Osteocyte (in vitro differentiated cells): ENCODE data around the gene HUNK. TPM values are rescaled to one million over a fixed set of nuclear protein-coding genes. Genes with fewer than 3 reads are reported as not detected.

Source experiments
- DNase-seq: peaks from one replicate; pipeline ENCODE4 v3.0.0; 2021; ENCODE audit warnings: mixed read lengths; ENCODE audit not compliant: unreplicated experiment; ENCODE audit errors: extremely low spot score
- H3K27ac Mint-ChIP-seq: one replicate; pipeline ENCODE4 v1.8.0; 2021; ENCODE audit warnings: mild to moderate bottlenecking, mixed read lengths; ENCODE audit not compliant: unreplicated experiment
- H3K27me3 Mint-ChIP-seq: one replicate; pipeline ENCODE4 v1.8.0; 2021; ENCODE audit warnings: mixed read lengths; ENCODE audit not compliant: unreplicated experiment
- H3K36me3 Mint-ChIP-seq: one replicate; pipeline ENCODE4 v1.8.0; 2021; ENCODE audit warnings: mixed read lengths; ENCODE audit not compliant: unreplicated experiment
- H3K4me1 Mint-ChIP-seq: one replicate; pipeline ENCODE4 v1.8.0; 2021; ENCODE audit warnings: mixed read lengths; ENCODE audit not compliant: unreplicated experiment
- H3K4me3 Mint-ChIP-seq: one replicate; pipeline ENCODE4 v1.8.0; 2021; ENCODE audit warnings: mild to moderate bottlenecking, moderate library complexity, mixed read lengths; ENCODE audit not compliant: unreplicated experiment
- H3K9me3 Mint-ChIP-seq: one replicate; pipeline ENCODE4 v1.8.0; 2021; ENCODE audit warnings: mixed read lengths; ENCODE audit not compliant: unreplicated experiment
- total RNA-seq: library from RNA; stranded (reverse); gene quantifications from 2 replicates; pipeline ENCODE4 v1.2.1, GENCODE V29; 2021
- TF ChIP-seq, protein P1 (sequence below): fragments of 200-600 bp; sonication (generic); IDR thresholded peaks from 2 replicates; pipeline ENCODE4 v1.5.0; 2021; ENCODE audit warnings: antibody characterized with exemption, mild to moderate bottlenecking, moderate library complexity

HUNK gene
- total RNA-seq, 1 donor from 2014 or later = 0.83 TPM

DNA sequence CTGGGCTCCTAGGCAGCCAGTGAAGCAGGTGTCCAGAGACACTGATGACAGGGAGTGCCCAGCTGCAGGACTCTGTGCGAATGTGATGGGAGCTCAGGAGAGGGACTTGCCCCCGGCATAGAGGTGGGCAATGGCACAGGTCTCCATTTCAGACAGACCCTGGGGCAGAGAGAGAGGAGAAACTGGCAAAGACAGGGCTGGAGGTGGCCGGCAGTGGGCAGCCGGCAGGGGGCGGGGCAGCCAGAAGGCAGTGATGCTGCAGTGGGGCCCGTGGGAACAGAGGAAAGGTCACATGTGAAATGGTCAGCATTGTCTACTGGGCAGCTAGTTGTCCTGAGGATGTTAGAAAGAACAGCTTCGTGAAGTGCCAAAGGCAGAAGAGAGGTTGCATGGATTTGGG is 112.6 kb downstream of the HUNK start:
- H3K36me3 Mint-ChIP-seq = peaks cover 2% of the 10 kb centered on the region
- H3K27me3 Mint-ChIP-seq = no peaks in the 10 kb centered on the region
- no peak overlapping the region for H3K4me3 Mint-ChIP-seq
- H3K9me3 Mint-ChIP-seq = peaks cover 6% of the 10 kb centered on the region
- H3K4me1 Mint-ChIP-seq = no peaks in the 10 kb centered on the region
- no peak overlapping the region for H3K27ac Mint-ChIP-seq
- no peak for DNase-seq
- TF ChIP-seq, protein P1, sequence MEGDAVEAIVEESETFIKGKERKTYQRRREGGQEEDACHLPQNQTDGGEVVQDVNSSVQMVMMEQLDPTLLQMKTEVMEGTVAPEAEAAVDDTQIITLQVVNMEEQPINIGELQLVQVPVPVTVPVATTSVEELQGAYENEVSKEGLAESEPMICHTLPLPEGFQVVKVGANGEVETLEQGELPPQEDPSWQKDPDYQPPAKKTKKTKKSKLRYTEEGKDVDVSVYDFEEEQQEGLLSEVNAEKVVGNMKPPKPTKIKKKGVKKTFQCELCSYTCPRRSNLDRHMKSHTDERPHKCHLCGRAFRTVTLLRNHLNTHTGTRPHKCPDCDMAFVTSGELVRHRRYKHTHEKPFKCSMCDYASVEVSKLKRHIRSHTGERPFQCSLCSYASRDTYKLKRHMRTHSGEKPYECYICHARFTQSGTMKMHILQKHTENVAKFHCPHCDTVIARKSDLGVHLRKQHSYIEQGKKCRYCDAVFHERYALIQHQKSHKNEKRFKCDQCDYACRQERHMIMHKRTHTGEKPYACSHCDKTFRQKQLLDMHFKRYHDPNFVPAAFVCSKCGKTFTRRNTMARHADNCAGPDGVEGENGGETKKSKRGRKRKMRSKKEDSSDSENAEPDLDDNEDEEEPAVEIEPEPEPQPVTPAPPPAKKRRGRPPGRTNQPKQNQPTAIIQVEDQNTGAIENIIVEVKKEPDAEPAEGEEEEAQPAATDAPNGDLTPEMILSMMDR = no peak

DNA sequence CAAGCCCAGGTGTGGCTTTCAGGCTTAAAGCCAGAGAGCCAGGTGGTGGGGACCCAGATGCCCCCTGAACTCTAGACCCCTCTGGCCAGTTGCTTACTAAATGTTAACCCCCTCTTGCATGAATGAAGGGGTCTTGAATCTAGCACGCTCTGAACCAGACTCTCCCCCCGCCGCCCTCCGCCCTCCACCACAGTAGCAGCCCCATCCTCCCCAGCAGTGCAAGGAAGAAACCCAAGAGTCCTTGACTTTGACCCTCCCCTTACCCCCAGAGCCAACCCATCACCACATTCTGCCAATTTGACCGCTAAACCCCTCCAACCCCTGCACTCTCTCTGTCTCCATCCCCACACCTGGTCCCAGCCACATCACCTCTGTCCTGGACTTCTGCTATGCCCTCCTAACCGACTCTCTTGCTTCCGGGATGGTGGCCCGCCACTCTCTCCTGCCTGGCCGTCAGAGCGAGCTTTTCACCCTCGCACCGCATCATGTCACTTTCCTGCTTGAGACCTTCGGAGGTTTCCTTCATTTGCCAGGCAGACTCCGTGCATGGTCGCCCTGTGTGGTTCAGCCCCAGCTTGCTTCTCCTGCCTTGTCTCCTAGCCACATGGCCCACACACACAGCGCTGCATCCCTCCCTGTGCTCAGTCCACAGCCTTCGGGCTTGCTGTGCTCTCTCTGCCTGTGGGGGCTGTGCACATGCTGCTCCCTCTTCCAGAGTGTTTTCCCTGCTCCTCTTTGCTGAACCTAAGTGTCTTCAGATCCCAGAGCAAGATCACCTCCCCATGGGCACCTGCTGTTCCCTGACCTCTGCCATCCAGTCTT is 113.4 kb downstream of the HUNK start:
- no peaks in the 10 kb centered on the region for H3K27me3 Mint-ChIP-seq
- TF ChIP-seq, protein P1 = no peak
- no peak overlapping the region for H3K27ac Mint-ChIP-seq
- no peak for DNase-seq
- H3K4me1 Mint-ChIP-seq = no peaks in the 10 kb centered on the region
- no peak overlapping the region for H3K4me3 Mint-ChIP-seq
- H3K36me3 Mint-ChIP-seq = no peaks in the 10 kb centered on the region
- peaks cover 2% of the 10 kb centered on the region for H3K9me3 Mint-ChIP-seq

DNA sequence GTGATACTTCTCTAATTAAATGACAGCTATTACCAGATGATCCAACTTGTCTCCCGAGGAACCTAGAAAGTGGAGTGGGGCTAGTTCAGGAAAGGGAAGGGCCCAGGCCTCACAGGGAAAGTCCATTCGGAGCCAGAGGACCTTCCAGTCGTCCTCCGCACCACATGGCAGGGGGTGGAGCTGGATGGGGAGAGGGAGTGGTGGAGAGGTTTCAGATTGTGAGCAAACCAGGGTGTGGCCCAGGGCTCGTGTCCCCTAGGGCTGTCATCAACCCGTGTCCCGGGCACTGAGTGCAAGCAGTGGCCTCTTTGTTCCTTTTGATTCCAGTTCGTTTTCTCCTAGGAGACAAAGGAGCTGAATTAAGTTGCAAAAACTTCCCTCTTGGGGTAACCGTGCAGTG is 114.9 kb downstream of the HUNK start:
- DNase-seq = no peak
- H3K9me3 Mint-ChIP-seq = no peaks in the 10 kb centered on the region
- no peaks in the 10 kb centered on the region for H3K4me1 Mint-ChIP-seq
- H3K27me3 Mint-ChIP-seq = no peaks in the 10 kb centered on the region
- H3K36me3 Mint-ChIP-seq = no peaks in the 10 kb centered on the region
- TF ChIP-seq, protein P1 = no peak
- no peak overlapping the region for H3K27ac Mint-ChIP-seq
- no peak overlapping the region for H3K4me3 Mint-ChIP-seq

DNA sequence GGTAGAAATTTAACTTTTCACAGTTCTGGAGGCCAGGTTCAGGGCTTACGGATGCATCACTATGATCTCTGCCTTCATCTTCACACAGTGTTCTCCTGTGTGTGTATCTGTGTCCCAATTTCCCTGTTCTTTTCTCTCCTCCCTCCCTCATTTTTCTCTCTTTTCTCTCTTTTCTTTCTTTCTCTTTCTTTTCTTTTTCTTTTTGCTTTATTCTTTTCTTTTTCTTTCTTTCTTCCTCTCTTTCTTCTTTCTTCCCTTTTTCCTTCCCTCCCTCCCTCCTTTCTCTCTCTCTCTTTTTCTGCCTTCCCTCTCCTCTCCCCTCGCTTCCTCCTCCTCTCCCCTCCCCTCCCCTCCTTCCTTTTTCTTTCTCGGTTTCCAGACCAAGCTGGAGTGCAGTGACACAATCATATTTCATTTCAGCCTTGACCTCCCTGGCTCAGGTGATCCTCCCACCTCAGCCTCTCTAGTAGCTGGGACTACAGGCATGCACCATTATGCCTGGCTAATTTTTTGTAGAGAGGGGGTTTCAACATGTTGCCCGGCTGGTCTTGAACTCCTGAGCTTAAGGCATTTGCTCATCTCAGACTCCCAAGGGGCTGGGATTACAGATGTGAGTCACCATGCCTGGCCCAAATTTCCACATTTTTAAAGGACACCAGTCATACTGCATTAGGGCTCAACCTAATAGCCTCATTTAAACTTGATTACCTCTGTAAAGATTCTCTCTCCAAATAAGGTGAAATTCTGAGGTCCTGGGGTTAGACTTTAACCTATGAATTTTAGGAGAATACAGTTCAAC is 115.9 kb downstream of the HUNK start:
- Mint-ChIP-seq H3K4me3 (no peak overlapping the region), H3K27me3 (no peaks in the 10 kb centered on the region), H3K4me1 (no peaks in the 10 kb centered on the region), H3K9me3 (no peaks in the 10 kb centered on the region), H3K36me3 (no peaks in the 10 kb centered on the region), H3K27ac (no peak overlapping the region)
- TF ChIP-seq, protein P1 = no peak
- no peak for DNase-seq
